Subcutaneous adipose tissue (tissue), 4 donors: ENCODE data around the gene ACOT9. TPM values are rescaled to one million over a fixed set of nuclear protein-coding genes. Genes with fewer than 3 reads are reported as not detected.

Experiments
- total RNA-seq, 4 donors: library from RNA; depleted of rRNA; stranded (reverse); fragments of >200 nt; gene quantifications; one replicate each; pipeline ENCODE4 v1.1.0, GENCODE V29; 2016
- TF ChIP-seq, protein P1 (sequence below): fragments of 450-650 bp; IDR thresholded peaks from one replicate; pipeline ENCODE4 v1.5.1; 2016; ENCODE audit warnings: low read depth, mild to moderate bottlenecking, control low read depth, antibody characterized with exemption, moderate library complexity

ACOT9 gene
- total RNA-seq, 4 donors from 2014 or later: 50.9 to 54.8 (median 51.4) TPM

DNA sequence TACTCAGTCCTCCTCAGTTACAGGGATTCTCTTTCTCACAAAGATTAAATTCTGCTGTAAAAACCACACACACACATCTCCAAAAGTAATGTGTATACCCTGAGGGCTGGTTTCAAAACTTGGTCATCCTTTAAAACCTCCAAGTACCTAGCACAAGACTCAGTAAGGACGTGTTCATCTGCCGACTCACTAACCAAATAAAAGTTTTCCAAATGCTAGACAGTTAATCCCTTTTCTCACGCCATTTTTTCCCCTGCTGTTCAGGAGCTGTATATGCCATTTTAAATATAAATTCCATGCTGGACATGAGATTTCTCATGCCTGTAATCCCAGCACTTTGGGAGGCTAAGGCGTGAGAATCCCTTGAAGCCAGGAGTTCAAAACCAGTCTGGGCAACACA lies 35.9 kb upstream of the ACOT9 start:
- TF ChIP-seq, protein P1, sequence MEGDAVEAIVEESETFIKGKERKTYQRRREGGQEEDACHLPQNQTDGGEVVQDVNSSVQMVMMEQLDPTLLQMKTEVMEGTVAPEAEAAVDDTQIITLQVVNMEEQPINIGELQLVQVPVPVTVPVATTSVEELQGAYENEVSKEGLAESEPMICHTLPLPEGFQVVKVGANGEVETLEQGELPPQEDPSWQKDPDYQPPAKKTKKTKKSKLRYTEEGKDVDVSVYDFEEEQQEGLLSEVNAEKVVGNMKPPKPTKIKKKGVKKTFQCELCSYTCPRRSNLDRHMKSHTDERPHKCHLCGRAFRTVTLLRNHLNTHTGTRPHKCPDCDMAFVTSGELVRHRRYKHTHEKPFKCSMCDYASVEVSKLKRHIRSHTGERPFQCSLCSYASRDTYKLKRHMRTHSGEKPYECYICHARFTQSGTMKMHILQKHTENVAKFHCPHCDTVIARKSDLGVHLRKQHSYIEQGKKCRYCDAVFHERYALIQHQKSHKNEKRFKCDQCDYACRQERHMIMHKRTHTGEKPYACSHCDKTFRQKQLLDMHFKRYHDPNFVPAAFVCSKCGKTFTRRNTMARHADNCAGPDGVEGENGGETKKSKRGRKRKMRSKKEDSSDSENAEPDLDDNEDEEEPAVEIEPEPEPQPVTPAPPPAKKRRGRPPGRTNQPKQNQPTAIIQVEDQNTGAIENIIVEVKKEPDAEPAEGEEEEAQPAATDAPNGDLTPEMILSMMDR: no peak

DNA sequence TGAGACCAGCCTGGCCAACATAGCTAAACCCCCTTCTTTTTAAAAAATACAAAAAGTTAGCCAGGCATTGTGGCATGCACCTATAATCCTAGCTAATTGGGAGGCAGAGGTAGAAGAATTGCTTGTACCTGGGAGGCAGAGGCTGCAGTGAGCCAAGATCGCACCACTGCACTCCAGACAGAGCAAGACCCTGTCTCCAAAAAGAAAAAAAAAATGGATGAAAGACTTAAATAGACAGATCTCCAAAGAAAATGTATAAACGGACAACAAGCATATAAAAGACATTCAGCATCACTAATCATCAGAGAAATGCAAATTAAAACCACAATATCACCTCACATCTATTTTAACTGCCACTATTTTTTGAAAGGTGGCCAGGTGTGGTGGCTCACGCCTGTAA lies 33.3 kb upstream of the ACOT9 start:
- TF ChIP-seq, protein P1: no peak

DNA sequence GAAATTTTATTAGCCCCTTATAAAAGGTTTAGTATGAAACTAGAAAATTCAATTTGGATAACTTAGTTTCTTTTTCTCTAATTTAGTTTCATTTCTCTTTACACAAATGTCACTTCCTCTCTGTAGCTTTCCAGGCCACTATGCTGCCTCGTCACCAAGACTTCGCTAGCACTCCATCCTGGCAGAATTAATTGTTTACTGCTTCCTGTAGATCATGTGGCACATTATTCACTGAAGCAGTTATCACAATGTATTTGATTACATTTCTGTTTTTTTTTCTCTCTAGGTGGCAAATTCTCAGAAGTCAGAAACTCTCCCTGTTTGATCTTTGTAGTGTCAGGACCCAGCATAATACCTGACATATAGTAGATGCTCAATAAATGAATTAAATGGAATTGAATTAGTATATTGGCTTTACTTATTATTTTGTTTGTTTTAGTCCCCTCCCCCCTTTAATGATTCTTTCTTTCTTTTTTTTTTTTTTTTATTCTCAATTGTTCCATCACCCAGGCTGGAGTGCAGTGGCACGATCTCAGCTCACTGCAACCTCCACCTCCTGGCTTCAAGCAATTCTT lies 30.6 kb upstream of the ACOT9 start:
- TF ChIP-seq, protein P1: no peak

DNA sequence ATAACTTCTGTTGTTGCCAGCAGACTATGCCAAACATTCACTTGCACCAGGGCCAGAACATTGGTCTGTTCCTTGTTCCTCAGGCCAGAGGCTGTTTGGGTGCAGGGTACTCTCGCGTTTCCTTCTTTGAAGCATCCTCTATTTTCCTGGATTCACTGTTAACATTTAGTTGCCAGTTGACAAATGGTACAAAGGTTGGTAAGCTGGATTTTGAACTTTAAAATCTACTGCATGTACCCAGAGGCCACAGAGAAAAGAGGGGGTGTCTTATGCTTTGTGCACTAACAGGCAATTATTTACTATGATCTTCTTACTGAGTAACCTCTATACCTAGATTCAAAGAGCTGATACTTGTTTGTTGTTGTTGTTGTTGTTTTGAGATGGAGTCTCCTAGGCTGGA lies 27.1 kb upstream of the ACOT9 start:
- TF ChIP-seq, protein P1: no peak

DNA sequence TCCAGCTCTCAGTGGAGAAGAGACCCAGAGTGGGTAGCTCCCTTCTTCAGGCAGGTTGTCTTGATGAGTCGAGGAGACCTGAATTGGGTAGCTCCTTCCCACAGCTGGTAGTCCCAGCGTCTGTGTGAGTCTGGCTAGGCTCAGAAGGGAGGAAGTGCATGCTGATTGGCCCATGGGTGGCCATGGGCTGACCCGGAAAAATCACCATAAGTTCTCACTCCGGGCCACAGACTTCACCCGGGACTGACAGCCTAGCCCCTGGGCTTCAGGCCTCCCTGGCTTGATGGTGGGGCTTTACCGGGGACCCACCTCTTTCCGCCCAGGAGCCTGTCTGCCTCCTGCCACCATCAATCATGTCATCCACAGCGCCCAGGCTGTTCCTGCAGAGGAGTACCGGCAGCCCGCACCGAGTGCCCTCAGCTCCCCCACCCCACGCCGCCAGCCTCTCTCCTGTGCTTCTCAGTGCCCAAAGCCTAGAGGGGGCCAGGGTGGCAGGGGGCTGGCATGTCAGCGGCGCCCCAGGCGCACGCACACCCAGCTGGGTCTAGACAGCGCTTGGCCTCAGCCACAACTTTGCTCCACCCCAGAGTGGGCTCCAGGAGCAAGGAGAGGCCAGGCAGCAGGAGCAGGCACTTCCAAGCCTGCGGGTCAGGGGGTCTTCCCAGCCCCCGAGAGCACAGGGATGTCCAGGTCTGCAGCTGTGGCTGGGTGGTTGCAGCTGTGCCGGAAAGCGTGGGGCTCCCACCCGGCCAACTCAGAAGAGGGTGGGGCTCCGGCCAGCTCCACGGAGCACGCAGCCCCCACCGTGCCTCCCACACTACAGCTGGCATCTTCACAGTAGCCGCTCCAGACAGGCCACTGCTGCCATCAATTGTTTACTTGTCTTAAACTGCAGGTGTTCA lies 23.8 kb upstream of the ACOT9 start:
- TF ChIP-seq, protein P1: no peak

DNA sequence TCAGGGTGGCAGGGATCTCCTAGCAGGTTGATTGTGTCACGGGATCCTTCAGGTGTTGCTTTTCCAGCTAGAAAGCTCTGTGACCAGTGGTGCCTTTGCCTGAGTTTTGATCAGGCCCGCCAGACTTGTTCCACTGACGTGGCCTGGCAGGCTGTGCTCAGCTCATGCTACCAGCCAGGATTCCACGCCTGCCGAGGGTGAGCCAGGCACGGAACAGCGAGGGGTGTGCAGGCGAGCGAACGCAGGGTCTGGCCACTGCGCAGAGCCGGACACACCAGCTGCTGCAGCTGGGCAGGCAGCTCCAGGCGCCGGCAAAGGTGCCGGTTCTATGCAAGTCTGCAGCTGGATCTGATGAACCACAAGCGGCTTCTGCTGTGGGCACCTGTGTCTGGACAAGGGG lies 22.8 kb upstream of the ACOT9 start:
- TF ChIP-seq, protein P1: no peak

DNA sequence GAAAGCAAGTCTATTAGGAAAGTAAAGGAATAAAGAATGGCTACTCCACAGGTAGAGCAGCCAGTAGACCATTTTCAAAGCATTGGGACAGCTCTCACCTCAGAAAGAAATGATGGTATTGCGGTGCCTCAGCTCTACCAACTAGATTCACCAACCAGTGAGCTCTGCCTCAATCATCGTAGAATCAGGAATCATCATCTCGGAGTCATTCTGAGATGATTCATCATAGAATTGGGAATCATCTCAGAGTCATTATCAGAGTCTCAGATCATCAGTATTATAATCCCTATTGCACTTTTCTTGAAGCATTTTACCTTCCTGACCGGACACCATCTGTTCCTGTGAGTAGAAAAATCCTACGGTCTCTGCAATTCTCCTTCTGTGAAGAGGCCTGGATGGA lies 22.4 kb upstream of the ACOT9 start:
- TF ChIP-seq, protein P1: no peak
